GM18909 (cell line): ENCODE data around the gene ZNF385D.

Experiments used
- ATAC-seq: cut with Tn5 transposase; IDR thresholded peaks from one replicate; pipeline ENCODE4 v1.9.1; 2021; ENCODE audit warnings: mild to moderate bottlenecking; ENCODE audit not compliant: unreplicated experiment, poor library complexity

The ZNF385D gene

DNA sequence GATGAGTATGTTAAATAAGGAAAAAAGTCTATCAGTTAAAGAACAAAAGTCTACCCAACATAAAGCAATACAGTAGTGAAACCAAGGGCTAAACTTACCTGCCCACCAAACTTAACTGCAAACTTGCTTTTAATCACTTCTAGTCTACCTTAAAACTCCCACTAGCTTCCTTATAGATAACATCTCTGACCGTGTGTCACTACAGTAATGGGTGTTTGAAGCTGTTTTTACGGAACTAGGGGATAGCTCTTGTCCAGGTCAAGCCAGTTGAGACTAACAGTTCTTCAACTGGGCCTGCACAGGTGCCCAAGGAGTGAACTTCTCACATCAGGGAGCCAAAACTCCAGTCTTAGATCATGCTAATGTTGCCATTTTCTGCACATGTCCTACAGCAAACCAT is 132.3 kb downstream of the ZNF385D start:
- ATAC-seq: no peak

DNA sequence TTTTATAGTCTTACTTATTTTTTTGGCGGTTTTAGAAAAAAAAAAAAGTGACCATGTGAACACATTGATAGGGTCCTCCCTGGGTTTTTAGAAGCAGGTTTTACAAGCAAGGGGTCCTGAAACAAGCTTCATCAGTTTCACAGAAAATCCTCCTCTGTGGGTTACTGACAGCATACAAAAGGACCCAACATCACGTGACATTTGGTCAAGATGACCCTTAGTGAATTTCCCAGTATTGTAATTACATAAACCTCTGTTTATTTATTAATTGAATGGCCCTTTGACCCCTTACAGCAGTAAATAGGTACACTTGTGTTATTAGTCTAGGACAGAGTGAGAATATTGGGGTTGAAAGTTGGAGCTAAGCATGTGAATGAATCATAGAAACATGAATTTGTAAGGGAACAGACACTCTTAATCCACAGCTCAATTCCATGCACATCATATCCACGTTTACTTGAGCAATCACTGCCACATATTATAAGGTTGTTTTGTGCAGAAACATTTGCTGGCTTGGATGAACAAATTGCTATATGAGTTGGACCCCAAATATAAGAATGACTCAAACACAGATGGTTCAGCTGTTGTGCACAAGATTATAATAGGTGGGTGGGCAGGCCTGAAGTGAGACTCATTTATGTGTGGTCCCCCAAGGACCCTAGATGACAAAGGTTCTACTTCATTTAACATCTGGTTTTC is 137.5 kb downstream of the ZNF385D start:
- no peak for ATAC-seq

DNA sequence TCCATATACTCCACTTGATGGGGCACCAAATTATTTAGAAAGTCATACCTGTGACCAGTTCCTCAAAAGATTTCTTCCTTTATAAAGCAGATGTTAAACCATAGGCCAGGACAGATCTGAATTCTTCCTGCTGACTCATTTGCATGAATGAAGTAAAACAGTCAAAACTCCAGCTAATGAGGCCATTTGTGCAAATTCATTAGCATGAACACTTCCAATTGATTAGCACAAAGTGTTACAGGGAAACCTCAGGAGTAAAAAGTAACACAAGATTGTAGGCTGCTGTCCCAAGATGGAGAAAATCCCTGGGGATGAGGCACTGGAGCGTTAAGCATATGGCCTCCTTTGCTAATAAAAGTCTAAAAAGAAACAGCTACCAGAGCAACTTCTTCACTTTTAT is 149.8 kb downstream of the ZNF385D start:
- no peak for ATAC-seq

DNA sequence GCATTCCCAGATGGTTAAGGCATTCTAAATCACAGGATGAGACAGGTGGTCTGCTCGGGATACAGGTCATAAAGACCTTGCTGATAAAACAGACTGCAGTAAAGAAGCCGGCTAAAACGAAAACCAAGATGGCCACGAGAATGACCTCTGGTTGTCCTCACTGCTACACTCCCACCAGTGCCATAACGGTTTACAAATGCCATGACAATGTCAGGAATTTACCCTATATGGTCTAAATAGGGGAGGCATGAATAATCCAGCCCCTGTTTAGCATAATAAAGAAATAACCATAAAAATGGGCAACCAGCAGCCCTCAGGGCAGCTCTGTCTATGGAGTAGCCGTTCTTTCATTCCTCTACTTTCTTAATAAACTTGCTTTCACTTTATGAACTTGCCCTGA is 151.1 kb downstream of the ZNF385D start:
- ATAC-seq: no peak

DNA sequence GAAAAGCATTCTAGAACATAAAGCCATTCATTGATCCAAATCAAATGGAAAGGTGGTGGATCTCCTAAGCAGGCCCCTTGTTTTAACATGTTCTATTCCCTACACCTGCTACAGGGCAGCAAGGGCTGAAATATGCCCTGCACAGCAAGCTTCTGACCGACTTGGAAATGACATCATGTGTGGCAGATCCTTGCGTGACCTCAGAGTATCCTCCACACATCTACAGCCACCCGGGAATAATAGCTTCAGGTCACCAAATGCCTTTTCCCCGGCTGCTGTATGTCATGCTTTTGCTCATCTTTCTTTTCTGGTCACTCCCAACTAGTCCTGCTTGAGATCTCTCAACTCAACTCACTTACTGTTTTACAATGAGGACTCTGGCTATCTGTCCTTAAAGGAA is 158.2 kb downstream of the ZNF385D start:
- no peak for ATAC-seq

DNA sequence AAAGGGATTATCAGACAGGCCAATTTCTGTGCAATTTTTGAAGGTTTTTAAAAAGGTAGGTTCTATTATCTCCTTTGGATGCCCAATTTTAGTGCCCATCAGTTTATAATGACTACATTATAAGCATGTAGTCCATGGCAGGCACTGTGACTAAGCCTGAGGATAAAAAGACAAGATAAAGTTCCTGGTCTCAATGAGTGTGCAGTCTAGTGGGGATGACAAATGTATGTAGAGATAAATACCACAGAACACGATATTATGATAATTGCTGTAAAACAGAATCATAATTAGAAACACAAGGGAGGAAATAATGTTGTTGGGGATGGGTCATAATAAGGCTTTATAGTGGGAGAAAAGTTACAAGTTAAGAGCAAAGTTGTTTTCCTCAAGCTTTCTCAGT is 163.1 kb downstream of the ZNF385D start:
- no peak for ATAC-seq

DNA sequence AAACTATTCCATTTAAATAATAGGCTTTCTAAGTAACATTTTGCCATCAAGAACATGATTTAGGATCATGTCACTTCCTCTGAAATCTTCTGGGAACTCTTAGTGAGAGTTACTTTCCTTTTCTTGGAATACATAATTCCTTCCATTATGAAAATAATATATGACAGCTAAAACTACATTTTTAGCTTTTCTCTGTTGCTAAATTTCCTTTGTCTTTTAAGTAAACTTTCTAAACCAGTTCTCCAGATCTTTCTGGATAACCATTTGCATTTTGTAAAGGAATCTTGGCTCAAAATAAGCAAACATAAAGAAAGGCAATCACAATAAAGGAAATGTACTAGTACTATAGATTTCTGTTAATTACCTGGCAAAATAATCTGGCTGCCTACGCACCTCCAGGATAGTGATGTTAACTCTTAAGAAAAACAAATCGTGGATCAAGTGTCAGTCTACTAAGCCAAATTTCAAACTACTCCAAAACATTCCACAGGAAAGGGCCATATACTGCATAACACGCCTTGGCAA is 165.7 kb downstream of the ZNF385D start:
- no peak for ATAC-seq

DNA sequence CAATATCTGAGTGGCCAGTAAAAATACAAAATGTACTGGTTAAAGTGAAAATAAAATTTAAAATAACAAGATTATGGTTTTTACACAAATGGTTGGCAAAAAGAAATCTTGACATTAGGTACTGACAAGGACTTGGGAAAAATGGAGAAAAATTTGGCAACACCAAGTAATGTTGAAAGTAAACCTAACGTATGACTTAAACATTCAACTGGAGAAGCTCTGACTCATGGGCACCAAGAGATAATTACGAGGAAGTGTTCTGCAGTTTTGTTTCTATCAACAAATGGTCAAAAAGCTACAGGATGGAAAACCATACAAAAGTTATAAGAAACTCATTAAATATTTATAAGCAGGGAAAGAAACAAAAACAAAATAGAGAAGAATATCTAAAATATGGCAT is 177.7 kb downstream of the ZNF385D start:
- no peak for ATAC-seq

DNA sequence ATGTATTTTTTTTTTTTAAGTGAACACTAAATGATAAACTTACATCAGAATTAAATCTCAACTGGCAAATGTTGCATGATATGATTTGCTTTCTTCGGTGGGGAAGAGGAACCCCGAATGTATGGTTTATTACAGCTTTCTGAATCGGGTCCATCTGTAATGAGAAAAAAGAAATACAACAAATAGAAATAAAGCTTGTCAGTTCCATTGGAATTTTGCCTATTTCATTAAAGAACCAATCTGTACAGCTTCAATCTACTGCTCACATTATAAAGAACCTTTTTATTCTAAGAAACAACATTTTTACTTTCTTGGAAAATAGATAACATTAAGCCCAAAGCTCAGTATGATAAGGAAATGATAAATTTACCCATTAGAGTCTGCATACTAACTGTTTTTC is 186.5 kb downstream of the ZNF385D start:
- ATAC-seq: no peak

DNA sequence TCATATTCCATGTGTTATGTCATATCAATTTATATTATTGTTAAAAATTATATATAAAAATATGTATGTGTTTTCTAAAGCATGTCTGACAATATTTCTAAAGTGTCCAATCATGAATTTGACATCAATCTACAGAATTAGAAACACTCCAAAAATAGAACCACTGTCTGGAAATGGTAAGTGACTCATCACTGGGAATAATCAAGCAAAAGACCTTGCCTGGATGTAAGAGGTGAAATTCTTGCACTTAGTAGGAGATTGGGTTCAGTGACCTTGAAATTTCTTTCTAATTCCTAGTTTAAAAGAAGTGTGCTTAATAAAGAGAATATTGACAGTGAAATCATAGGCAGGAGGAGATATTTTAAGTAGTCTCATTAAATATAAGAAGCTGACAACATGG is 188.8 kb downstream of the ZNF385D start:
- ATAC-seq: no peak

DNA sequence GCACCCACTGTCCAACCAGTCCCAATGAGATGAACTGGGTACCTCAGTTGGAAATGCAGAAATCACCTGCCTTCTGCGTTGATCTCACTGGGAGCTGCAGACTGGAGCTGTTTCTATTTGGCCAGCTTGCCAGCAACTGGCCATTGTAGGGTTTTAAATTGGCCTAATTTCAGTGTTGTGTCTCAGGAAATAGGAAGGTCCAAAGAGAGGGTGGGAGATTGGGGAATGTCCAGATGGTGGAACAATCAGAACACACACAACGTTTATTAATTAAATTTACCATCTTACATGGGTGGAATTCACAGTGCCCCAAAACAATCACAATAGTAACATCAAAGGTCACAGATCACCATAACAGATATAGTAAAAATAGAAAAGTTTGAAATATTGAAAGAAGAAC is 189.5 kb downstream of the ZNF385D start:
- ATAC-seq: no peak

DNA sequence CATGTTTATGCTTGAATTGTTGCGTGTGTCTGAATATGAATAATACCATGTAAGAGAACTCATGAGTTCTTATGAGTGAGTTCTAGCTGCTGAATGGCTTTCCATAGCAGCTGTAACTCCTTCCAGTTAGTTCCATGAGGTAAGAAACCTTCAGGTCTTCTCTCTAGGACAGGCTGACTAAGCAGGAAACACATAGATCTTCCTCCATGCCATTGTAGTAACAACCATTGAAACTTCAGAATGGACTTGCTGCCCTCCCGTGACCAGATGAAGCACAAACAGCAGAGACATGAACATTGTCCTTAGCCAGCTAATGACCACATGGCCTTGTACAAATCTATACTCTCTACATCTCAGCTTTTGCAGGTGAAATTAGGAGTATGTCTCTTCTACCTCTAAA is 200.0 kb downstream of the ZNF385D start:
- ATAC-seq: no peak

DNA sequence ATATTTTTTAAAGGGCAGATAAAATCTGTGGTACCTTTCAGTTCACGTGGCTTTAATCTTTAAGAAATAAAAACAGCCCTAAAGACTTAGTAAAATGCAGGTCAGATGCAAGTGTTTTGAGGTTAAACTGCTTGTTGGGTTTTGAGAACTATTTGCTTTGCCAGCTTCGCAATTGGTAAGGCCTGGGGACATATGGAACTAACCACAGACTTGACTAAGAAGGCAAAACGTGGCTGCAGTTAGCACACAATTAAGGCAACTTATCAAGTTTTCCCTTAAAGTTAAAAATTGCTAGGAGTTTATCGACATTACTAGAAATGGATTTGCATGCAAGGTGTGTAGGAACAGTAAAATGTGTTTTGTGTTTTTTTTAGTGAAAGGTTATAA is 206.9 kb downstream of the ZNF385D start:
- ATAC-seq: no peak

DNA sequence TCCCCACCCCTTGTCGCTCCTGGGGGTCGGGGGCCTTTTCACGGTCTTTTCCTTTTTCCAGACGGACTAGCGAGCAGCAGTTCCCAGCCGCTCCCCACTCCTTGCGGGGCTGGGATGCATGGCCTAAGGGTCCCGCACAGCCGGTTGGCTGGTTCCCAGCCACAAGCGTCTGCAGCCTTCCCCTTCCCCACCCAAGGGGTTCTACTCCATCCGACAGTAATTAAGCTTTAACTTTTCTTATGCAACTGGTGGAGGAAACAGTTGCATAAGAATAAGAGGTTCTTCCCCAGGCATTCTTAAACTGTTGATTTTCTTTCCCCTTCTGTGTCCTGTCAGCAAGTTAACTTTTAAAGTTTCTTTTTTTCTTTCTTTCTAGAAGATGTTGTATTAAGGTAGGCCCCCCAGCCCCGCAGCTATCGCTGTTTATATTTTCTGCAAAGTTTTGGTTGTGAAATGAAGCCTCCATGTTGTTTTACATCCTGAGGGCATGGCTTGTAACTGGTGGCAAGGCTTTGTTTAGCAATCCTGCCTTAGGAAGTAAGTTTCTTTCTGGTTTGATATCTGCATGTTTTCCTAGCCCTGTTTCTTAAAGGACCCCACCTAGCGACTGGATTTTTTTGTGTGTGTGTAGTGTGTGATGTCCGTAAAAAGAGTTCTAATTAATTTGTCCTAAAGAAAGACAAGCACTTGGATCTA is 207.5 kb downstream of the ZNF385D start:
- ATAC-seq: no peak

DNA sequence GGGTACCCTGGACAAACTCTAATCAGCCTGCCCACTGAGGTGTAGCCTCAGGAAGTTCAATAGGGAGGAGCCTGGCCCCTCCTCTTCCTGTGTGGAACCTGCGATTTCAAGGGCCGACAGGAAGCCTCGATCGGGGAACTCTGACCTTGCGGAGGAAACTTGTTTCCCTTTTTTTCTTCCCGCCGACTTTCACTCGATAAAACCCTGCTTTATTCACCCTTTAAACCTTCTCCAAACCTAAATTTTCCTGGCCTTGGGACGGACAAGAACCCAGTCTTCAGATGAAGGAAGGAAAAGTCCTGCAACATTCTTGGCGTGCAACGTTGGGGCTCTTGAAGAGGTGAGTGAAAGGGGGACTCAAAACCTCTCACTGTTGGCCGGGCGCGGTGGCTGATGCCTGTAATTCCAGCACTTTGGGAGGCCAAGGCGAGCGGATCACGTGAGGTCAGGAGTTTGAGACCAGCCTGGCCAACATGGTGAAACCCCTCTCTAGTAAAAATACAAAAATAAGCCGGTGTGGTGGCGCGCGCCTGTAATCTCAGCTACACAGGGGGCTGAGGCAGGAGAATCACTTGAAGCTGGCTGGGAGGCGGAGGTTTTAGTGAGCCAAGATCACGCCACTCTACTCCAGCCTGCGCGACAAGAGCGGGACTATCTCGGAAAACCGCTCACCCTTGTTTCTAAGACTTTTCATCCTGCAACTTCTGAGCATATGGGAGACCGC is 208.2 kb downstream of the ZNF385D start:
- ATAC-seq: no peak

DNA sequence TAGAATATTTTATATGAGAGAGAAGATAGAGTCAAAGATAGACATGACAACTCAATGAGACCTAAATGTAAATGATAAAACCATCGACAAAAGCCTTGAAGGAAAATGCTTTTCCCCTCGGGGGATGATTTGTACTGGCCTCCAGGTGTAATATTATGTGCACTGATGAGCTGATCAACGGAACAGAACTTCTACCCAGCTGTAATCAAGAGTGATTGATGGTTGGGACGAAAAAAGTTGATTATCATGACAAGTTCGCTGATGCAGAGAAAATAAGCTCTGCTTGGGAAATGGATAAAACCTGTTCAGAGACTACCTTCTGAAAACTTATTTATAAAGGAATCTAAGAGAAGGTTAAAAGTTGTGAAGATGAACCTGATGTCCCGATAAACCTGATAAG is 210.7 kb downstream of the ZNF385D start:
- ATAC-seq: no peak

DNA sequence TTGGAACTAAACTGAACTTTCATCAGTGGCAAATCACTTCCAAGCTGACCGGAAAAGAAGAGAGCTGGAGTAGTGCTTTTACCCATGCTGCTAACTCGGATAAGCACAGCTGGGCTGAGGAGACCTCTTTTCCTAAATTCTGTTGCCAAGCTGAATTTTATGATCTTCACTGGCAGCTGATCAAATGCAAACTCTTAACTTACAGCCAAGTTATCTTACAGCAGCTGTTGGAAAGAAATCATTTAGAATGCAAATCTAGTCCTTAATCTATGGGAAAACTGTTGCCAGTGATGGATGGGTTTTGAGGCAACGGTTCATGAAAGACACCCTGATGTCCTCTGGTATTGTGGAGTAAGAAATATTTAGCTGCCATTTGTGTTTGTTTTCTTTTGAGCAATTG is 216.5 kb downstream of the ZNF385D start:
- no peak for ATAC-seq

DNA sequence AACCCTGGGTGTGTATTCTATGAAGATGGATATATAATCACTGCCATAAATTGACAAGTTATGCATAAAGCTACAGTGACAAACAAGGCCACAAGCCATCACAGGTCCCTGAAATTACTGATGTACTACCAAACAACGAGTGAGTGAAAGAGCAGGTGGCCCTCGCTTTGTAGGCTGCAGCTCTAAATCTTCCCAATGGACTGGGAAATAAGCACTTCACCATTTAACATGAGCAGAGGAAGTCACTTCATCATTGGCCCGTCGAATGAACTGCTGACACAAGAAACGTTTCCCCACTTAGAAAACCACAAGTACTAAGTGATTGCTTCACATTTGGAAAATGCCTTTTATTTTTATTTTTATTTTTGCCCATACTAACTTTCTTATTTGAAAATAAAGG is 218.0 kb downstream of the ZNF385D start:
- no peak for ATAC-seq

DNA sequence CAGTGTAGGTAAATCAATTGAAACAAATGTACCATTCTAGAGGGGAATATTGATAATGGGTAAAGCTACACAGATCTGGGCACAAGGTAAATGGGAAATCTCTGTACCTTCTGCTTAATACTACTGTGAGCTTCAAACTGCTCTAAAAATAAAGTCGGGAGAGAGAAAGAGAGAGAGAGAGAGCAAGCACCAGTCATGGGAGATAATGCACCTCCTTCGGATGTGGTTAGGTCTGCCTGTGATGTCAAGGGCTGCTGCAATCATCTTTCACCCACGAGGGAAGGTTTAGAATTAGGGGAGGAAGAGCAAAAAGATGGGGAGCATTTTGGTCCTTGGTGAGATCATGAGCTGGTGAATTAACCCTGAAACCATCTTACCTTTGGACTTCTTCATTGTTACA is 219.1 kb downstream of the ZNF385D start:
- ATAC-seq: no peak

DNA sequence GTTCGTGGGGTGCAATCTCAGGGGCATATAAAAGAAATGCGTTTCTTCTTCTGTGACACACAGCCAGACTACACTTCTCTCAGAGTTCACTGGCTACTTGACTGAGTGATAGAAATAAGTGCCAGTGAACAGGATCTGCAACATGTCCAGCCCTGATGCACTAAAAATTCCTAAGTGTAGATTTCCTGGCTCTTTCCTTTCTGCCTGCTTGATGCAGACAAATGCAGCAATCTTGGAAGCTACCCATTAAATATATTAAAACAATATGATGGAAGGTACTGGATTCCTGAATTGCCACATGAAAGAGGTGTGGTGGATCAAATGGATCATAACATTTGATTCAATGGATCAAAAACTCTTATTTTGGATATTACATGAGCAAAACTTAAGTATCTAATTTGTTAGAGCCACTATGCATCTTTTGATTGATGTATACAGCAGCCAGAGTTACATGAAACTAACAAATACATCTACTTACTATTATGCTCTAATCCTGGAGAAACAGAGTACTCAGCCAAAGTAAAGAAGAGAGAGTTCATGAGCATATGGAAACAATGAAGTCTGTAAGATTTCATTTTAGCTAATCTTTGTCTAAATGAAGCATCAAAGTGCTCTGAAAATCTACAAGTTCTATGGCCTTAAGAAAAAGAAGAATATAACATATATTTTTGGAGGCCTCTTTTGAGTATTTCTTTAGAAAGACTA is 222.6 kb downstream of the ZNF385D start:
- no peak for ATAC-seq

DNA sequence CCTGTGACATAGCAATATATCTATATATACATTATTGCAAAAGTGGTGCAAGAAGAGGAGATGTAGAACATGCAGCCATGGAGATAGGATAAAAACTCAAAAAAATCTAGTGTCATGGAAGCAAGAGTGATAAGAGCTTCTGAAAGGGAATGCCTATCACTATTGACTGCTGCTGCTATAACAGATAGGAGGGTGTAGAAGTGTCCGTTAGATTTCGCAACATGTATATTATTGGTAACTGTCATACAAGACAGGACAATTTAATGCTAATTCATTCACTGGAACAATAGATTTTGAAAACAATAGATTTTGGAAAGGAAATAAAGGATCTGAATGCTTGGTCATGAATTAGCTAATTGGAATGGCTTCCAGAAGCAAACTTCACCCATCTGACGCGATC is 224.5 kb downstream of the ZNF385D start:
- no peak for ATAC-seq
